LNCaP clone FGC (cell line): ENCODE measurements around the gene ASB9.

Experiments
- DNase-seq: peaks from one replicate; pipeline ENCODE4 v3.0.0-alpha.2; 2011; ENCODE audit warnings: low read depth
- H3K4me3 ChIP-seq: 2 replicates; pipeline ENCODE4 v1.5.1; 2011; ENCODE audit warnings: mild to moderate bottlenecking, low read depth, low read length, control low read depth
- CTCF ChIP-seq: IDR thresholded peaks from 2 replicates; pipeline ENCODE4 v1.5.1; 2012; ENCODE audit warnings: mild to moderate bottlenecking; ENCODE audit not compliant: control insufficient read depth, insufficient read depth; ENCODE audit errors: extremely low read depth

The ASB9 gene

GRCh38 chrX:15217161-15217560, 52.7 kb downstream of the ASB9 start:
- H3K4me3 ChIP-seq, result no peak overlapping the region
- DNase-seq, result no peak
- no peak for TF ChIP-seq CTCF

- no peak for TF ChIP-seq CTCF
- no peak overlapping the region for H3K4me3 ChIP-seq
- DNase-seq, result no peak
These were observed 53.6 kb downstream of the ASB9 start for GRCh38 chrX:15216280-15216679.

GRCh38 chrX:15215366-15215765, 54.5 kb downstream of the ASB9 start:
- no peak for TF ChIP-seq CTCF

GRCh38 chrX:15214588-15214987, 55.3 kb downstream of the ASB9 start:
- DNase-seq, result no peak
- no peak for TF ChIP-seq CTCF
- no peak overlapping the region for H3K4me3 ChIP-seq

More at GRCh38 chrX:15215366-15215765, 54.5 kb downstream of the ASB9 start:
- DNase-seq, result no peak
- H3K4me3 ChIP-seq, result no peak overlapping the region

- DNase-seq, result no peak
These were observed 60.8 kb downstream of the ASB9 start for GRCh38 chrX:15209096-15209495.

GRCh38 chrX:15207994-15208393, 61.9 kb downstream of the ASB9 start:
- no peak for DNase-seq
- no peak overlapping the region for H3K4me3 ChIP-seq
- TF ChIP-seq CTCF, result no peak

More at GRCh38 chrX:15209096-15209495, 60.8 kb downstream of the ASB9 start:
- no peak for TF ChIP-seq CTCF
- no peak overlapping the region for H3K4me3 ChIP-seq

- no peak for DNase-seq
- no peak overlapping the region for H3K4me3 ChIP-seq
- TF ChIP-seq CTCF, result no peak
These were observed 62.5 kb downstream of the ASB9 start for GRCh38 chrX:15207384-15207783.
